Neuron (in vitro differentiated cells): Measurements from ENCODE around the gene FAM163A.

ENCODE experiments used
- H2AFZ ChIP-seq: one replicate; pipeline ENCODE4 v1.6.1; 2013; ENCODE audit warnings: low read depth, mild to moderate bottlenecking, inconsistent platforms, low read length, moderate library complexity
- H3K27me3 ChIP-seq: one replicate; pipeline ENCODE4 v1.6.1; 2013; ENCODE audit warnings: low read length; ENCODE audit not compliant: insufficient read depth
- H3K36me3 ChIP-seq: one replicate; pipeline ENCODE4 v1.6.1; 2013; ENCODE audit warnings: low read length; ENCODE audit not compliant: insufficient read depth
- H3K4me1 ChIP-seq: one replicate; pipeline ENCODE4 v1.6.1; 2013; ENCODE audit warnings: low read length; ENCODE audit not compliant: insufficient read depth
- H3K4me3 ChIP-seq: 2 replicates; pipeline ENCODE4 v1.5.1; 2013; ENCODE audit warnings: mild to moderate bottlenecking, low read length, moderate library complexity
- H3K9me3 ChIP-seq: one replicate; pipeline ENCODE4 v1.6.1; 2013; ENCODE audit warnings: low read length

The FAM163A gene

GRCh38 chr1:179731643-179732042, 11.4 kb upstream of the FAM163A start:
- Histone ChIP-seq H2AFZ (no peak overlapping the region), H3K4me1 (no peaks in the 10 kb centered on the region), H3K36me3 (no peaks in the 10 kb centered on the region)

GRCh38 chr1:179742291-179742690, 800 bp upstream of the FAM163A start:
- peaks cover 2% of the 10 kb centered on the region for H3K9me3 ChIP-seq
- H3K36me3 ChIP-seq, result no peaks in the 10 kb centered on the region
- H3K27me3 ChIP-seq, result peaks cover 77% of the 10 kb centered on the region
- no peak overlapping the region for H3K4me3 ChIP-seq
- peak overlapping the region; percentile 88 for H2AFZ ChIP-seq
- peaks cover 12% of the 10 kb centered on the region for H3K4me1 ChIP-seq

More at GRCh38 chr1:179731643-179732042, 11.4 kb upstream of the FAM163A start:
- Histone ChIP-seq H3K9me3 (no peaks in the 10 kb centered on the region), H3K27me3 (peaks cover 12% of the 10 kb centered on the region), H3K4me3 (no peak overlapping the region)

GRCh38 chr1:179743679-179744400, 749 bp downstream of the FAM163A start:
- Histone ChIP-seq H2AFZ (peak overlapping the region; percentile 88), H3K4me1 (peaks cover 12% of the 10 kb centered on the region), H3K4me3 (peak overlapping the region; percentile 26), H3K9me3 (peaks cover 2% of the 10 kb centered on the region), H3K27me3 (peaks cover 90% of the 10 kb centered on the region), H3K36me3 (no peaks in the 10 kb centered on the region)

GRCh38 chr1:179744401-179745130, 1.5 kb downstream of the FAM163A start:
- Histone ChIP-seq H3K4me3 (no peak overlapping the region), H3K36me3 (no peaks in the 10 kb centered on the region), H2AFZ (no peak overlapping the region), H3K27me3 (peaks cover 90% of the 10 kb centered on the region), H3K9me3 (peaks cover 2% of the 10 kb centered on the region), H3K4me1 (peaks cover 12% of the 10 kb centered on the region)

GRCh38 chr1:179745131-179745611, 2.1 kb downstream of the FAM163A start:
- Histone ChIP-seq H3K9me3 (peaks cover 2% of the 10 kb centered on the region), H3K27me3 (peaks cover 84% of the 10 kb centered on the region), H3K36me3 (no peaks in the 10 kb centered on the region), H3K4me3 (no peak overlapping the region), H3K4me1 (peaks cover 12% of the 10 kb centered on the region), H2AFZ (no peak overlapping the region)

GRCh38 chr1:179745743-179746142, 2.7 kb downstream of the FAM163A start:
- no peak overlapping the region for H3K4me3 ChIP-seq
- H2AFZ ChIP-seq, result no peak overlapping the region
- peaks cover 12% of the 10 kb centered on the region for H3K4me1 ChIP-seq
- H3K36me3 ChIP-seq, result no peaks in the 10 kb centered on the region
- H3K27me3 ChIP-seq, result peaks cover 78% of the 10 kb centered on the region
- peaks cover 2% of the 10 kb centered on the region for H3K9me3 ChIP-seq

- peaks cover 59% of the 10 kb centered on the region for H3K27me3 ChIP-seq
These were observed 4.5 kb downstream of the FAM163A start for GRCh38 chr1:179747611-179748010.

GRCh38 chr1:179748772-179749171, 5.7 kb downstream of the FAM163A start:
- Histone ChIP-seq H2AFZ (no peak overlapping the region), H3K9me3 (no peaks in the 10 kb centered on the region), H3K36me3 (no peaks in the 10 kb centered on the region), H3K27me3 (peaks cover 48% of the 10 kb centered on the region), H3K4me3 (no peak overlapping the region), H3K4me1 (peaks cover 1% of the 10 kb centered on the region)

More at GRCh38 chr1:179747611-179748010, 4.5 kb downstream of the FAM163A start:
- Histone ChIP-seq H2AFZ (no peak overlapping the region), H3K4me1 (peaks cover 12% of the 10 kb centered on the region), H3K36me3 (no peaks in the 10 kb centered on the region), H3K4me3 (no peak overlapping the region), H3K9me3 (no peaks in the 10 kb centered on the region)

- Histone ChIP-seq H3K4me3 (no peak overlapping the region), H3K9me3 (no peaks in the 10 kb centered on the region), H3K36me3 (no peaks in the 10 kb centered on the region), H3K27me3 (peaks cover 30% of the 10 kb centered on the region), H3K4me1 (no peaks in the 10 kb centered on the region), H2AFZ (no peak overlapping the region)
These were observed 7.5 kb downstream of the FAM163A start for GRCh38 chr1:179750630-179751029.

- H3K4me3 ChIP-seq, result no peak overlapping the region
- H3K4me1 ChIP-seq, result no peaks in the 10 kb centered on the region
- no peak overlapping the region for H2AFZ ChIP-seq
- no peaks in the 10 kb centered on the region for H3K9me3 ChIP-seq
- H3K36me3 ChIP-seq, result no peaks in the 10 kb centered on the region
- H3K27me3 ChIP-seq, result peaks cover 6% of the 10 kb centered on the region
These were observed 10.0 kb downstream of the FAM163A start for GRCh38 chr1:179753061-179753460.

GRCh38 chr1:179754041-179754624, 11.0 kb downstream of the FAM163A start:
- Histone ChIP-seq H3K4me3 (no peak overlapping the region), H3K9me3 (no peaks in the 10 kb centered on the region), H3K27me3 (no peaks in the 10 kb centered on the region), H2AFZ (no peak overlapping the region), H3K36me3 (no peaks in the 10 kb centered on the region), H3K4me1 (no peaks in the 10 kb centered on the region)

- Histone ChIP-seq H3K4me1 (peaks cover 3% of the 10 kb centered on the region), H3K9me3 (no peaks in the 10 kb centered on the region), H3K27me3 (peaks cover 4% of the 10 kb centered on the region), H3K36me3 (no peaks in the 10 kb centered on the region), H3K4me3 (no peak overlapping the region), H2AFZ (no peak overlapping the region)
These were observed 14.8 kb downstream of the FAM163A start for GRCh38 chr1:179757933-179758332.

- H3K4me1 ChIP-seq, result peaks cover 3% of the 10 kb centered on the region
- peaks cover 4% of the 10 kb centered on the region for H3K27me3 ChIP-seq
- no peaks in the 10 kb centered on the region for H3K36me3 ChIP-seq
- no peak overlapping the region for H3K4me3 ChIP-seq
- H3K9me3 ChIP-seq, result no peaks in the 10 kb centered on the region
- no peak overlapping the region for H2AFZ ChIP-seq
These were observed 17.4 kb downstream of the FAM163A start for GRCh38 chr1:179760521-179760920.
